PC-9 (cell line): Measurements from ENCODE around the gene TMEM132D. TPM values are rescaled to one million over a fixed set of nuclear protein-coding genes. Genes with fewer than 3 reads are reported as not detected.

Source experiments
- BruUV-seq: library from RNA; stranded (reverse); fragments of 400-500 nt; replicated peaks from 2 replicates; lab custom pipeline; 2021; lab: Mats Ljungman, UMichigan
- CTCF ChIA-PET: fragments of 300-600 bp; sonication (Branson Sonifier 250); formaldehyde crosslinking; loops from one replicate; lab custom pipeline; 2022; ENCODE audit warnings: antibody characterized with exemption; lab: Charles Lee
- POLR2A ChIA-PET: fragments of 300-600 bp; sonication (Branson Sonifier 250); formaldehyde crosslinking; loops from one replicate; lab custom pipeline; 2022; ENCODE audit warnings: antibody characterized with exemption; ENCODE audit not compliant: unreplicated experiment; lab: Charles Lee
- DNase-seq, 2 experiments: peaks; one replicate each; pipeline versions ENCODE4 v3.0.0 to v3.0.0-alpha.2; 2015 to 2022; ENCODE audit warnings: mixed read lengths in 1 of 2
- H2AFZ ChIP-seq: fragments of 200-600 bp; sonication (generic); 2 replicates; pipeline ENCODE4 v1.8.1; 2017; ENCODE audit warnings: antibody characterized with exemption
- H3F3A ChIP-seq: fragments of 200-600 bp; sonication (generic); 2 replicates; pipeline ENCODE4 v1.8.1; 2017; ENCODE audit warnings: antibody characterized with exemption, mild to moderate bottlenecking, low read depth; ENCODE audit not compliant: insufficient read depth
- H3K27ac ChIP-seq: fragments of 200-600 bp; sonication (generic); 2 replicates; pipeline ENCODE4 v1.6.1; 2016; ENCODE audit warnings: mixed run types
- H3K27me3 ChIP-seq: fragments of 200-600 bp; sonication (generic); 2 replicates; pipeline ENCODE4 v1.6.1; 2016; ENCODE audit warnings: low read depth, mixed run types; ENCODE audit not compliant: insufficient read depth
- H3K36me3 ChIP-seq: fragments of 200-600 bp; sonication (generic); 2 replicates; pipeline ENCODE4 v1.6.1; 2016; ENCODE audit warnings: low read depth, mixed run types
- H3K4me1 ChIP-seq: fragments of 200-600 bp; sonication (generic); replicated peaks from 2 replicates; pipeline ENCODE4 v1.6.1; 2016; ENCODE audit warnings: mixed run types; ENCODE audit not compliant: insufficient read depth
- H3K4me2 ChIP-seq: fragments of 200-600 bp; sonication (generic); 2 replicates; pipeline ENCODE4 v1.6.1; 2017; ENCODE audit warnings: mixed run types
- H3K4me3 ChIP-seq: fragments of 200-600 bp; sonication (generic); 2 replicates; pipeline ENCODE4 v1.6.1; 2016; ENCODE audit warnings: mixed run types
- H3K79me2 ChIP-seq: fragments of 200-600 bp; sonication (generic); 2 replicates; pipeline ENCODE4 v1.6.1; 2017; ENCODE audit warnings: low read depth, mixed run types
- H3K9me2 ChIP-seq: fragments of 200-600 bp; sonication (generic); 2 replicates; pipeline ENCODE4 v1.8.1; 2017; ENCODE audit warnings: mild to moderate bottlenecking; ENCODE audit not compliant: insufficient read depth
- H3K9me3 ChIP-seq: fragments of 200-600 bp; sonication (generic); 2 replicates; pipeline ENCODE4 v1.8.1; 2016; ENCODE audit warnings: low read depth; ENCODE audit not compliant: insufficient read depth
- H4K20me1 ChIP-seq: fragments of 200-600 bp; sonication (generic); 2 replicates; pipeline ENCODE4 v1.8.1; 2017; ENCODE audit not compliant: insufficient read depth
- CTCF ChIP-seq: fragments of 200-600 bp; sonication (generic); conservative IDR thresholded peaks from 2 replicates; pipeline ENCODE4 v1.6.1; 2017; ENCODE audit warnings: mixed run types, antibody characterized with exemption, mild to moderate bottlenecking, moderate library complexity
- EZH2 ChIP-seq: fragments of 200-600 bp; sonication (generic); IDR thresholded peaks from 2 replicates; pipeline ENCODE4 v1.8.0; 2017; ENCODE audit warnings: antibody characterized with exemption, low read depth
- intact Hi-C: fragments of 100-400 bp; cut with micrococcal nuclease; formaldehyde crosslinking; loops from one replicate; pipeline ENCODE4 v1.10.0; 2022; ENCODE audit not compliant: unreplicated experiment
- total RNA-seq: library from RNA; stranded (reverse); gene quantifications from 2 replicates; pipeline ENCODE4 v1.2.3, GENCODE V29; 2021

TMEM132D gene
- total RNA-seq, 1 experiment from 2014 or later: not detected

- CTCF ChIA-PET: no interaction called here
- TF ChIP-seq EZH2 (no peak), CTCF (no peak)
- Histone ChIP-seq H3K4me3 (no peak overlapping the region), H4K20me1 (no peaks in the 10 kb centered on the region), H3F3A (no peaks in the 10 kb centered on the region), H3K9me3 (no peaks in the 10 kb centered on the region), H3K27me3 (peaks cover 14% of the 10 kb centered on the region; the same call in 1 of the 2 replicates), H3K4me1 (no peaks in the 10 kb centered on the region), H3K9me2 (no peaks in the 10 kb centered on the region), H2AFZ (no peak overlapping the region), H3K36me3 (no peaks in the 10 kb centered on the region), H3K27ac (no peak overlapping the region), H3K4me2 (no peak overlapping the region), H3K79me2 (no peaks in the 10 kb centered on the region)
- POLR2A ChIA-PET: no interaction called here
- no peak for DNase-seq
- intact Hi-C loops: no loop called here
- no TSS peak for BruUV-seq
These were observed 206.9 kb downstream of the TMEM132D start for GRCh38 chr12:129696926-129697325.

- Histone ChIP-seq H4K20me1 (no peaks in the 10 kb centered on the region), H3K4me3 (no peak overlapping the region), H3K4me2 (no peak overlapping the region), H3K4me1 (no peaks in the 10 kb centered on the region), H3F3A (no peaks in the 10 kb centered on the region), H3K9me3 (no peaks in the 10 kb centered on the region), H3K79me2 (no peaks in the 10 kb centered on the region), H3K36me3 (no peaks in the 10 kb centered on the region), H3K27ac (no peak overlapping the region), H3K9me2 (no peaks in the 10 kb centered on the region), H2AFZ (no peak overlapping the region), H3K27me3 (peaks cover 10% of the 10 kb centered on the region; the same call in 1 of the 2 replicates)
- no peak for DNase-seq
- intact Hi-C loops: no loop called here
- TF ChIP-seq CTCF (no peak), EZH2 (no peak)
- CTCF ChIA-PET: no interaction called here
- BruUV-seq: no TSS peak
- POLR2A ChIA-PET: no interaction called here
These were observed 207.4 kb downstream of the TMEM132D start for GRCh38 chr12:129696405-129696804.

GRCh38 chr12:129693731-129694130 lies 210.1 kb downstream of the TMEM132D start:
- Histone ChIP-seq H3K4me3 (no peak overlapping the region), H3F3A (no peaks in the 10 kb centered on the region), H3K4me1 (no peaks in the 10 kb centered on the region), H3K9me2 (no peaks in the 10 kb centered on the region), H3K36me3 (no peaks in the 10 kb centered on the region), H3K27ac (no peak overlapping the region), H4K20me1 (no peaks in the 10 kb centered on the region), H3K27me3 (no peaks in the 10 kb centered on the region), H3K4me2 (no peak overlapping the region), H2AFZ (no peak overlapping the region), H3K79me2 (no peaks in the 10 kb centered on the region), H3K9me3 (no peaks in the 10 kb centered on the region)
- BruUV-seq: no TSS peak
- DNase-seq: no peak
- no peak for TF ChIP-seq EZH2
- no peak for TF ChIP-seq CTCF
- CTCF ChIA-PET: no interaction called here
- POLR2A ChIA-PET: no interaction called here
- intact Hi-C loops: no loop called here
